ENCODE results near the gene INSC. TPM values are rescaled to one million over a fixed set of nuclear protein-coding genes. Genes with fewer than 3 reads are reported as not detected.

The INSC gene
- total and polyA plus RNA-seq, 2 of the 8 experiments (the other 6 are each of a cell fraction or from before 2014, with no cell fraction given), result 0.58 to 0.59 TPM

DNA sequence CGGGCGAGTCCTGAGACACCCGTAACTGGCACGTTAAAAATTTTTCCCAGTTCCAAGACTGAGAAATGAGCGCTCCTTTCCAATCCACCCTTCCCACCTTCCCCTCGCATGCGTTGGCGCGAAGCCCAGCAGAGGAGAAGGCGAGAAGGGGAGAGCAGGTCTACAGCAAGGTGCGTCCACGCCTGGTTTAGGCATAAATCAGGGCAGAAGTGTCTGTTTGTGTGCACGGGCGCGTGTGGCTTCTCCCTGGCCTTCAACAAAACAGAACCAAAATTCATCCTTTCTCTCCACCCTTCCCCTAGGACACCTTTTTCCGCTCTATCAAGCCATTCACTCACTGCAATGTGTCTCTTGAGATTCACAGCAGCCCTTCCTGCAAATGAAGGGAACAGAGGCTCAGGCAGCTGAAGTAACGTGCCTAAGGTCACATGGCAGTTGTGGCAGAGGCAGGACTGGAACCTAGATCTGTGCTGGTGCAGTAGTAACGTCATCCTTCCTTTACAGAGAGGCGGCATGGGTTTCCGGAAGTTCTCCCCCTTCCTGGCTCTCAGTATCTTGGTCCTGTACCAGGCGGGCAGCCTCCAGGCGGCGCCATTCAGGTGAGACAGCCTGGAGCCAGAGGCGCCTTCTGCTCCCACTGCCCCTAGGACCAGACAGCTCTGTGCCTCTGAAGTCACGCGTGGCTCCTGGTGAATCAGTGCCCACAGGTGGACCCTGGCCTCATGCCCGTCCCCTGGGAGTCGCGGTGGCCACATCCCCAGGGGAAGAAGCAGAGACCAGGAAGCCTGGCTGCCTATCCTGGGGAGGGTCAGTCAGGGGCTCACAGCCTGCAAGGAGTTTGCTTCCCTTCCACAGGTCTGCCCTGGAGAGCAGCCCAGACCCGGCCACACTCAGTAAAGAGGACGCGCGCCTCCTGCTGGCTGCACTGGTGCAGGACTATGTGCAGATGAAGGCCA lies 40.2 kb upstream of the INSC start (continued):
- TF ChIP-seq TAF7 (optimal IDR thresholded peaks at IDR 0.05; ENCODE audit: borderline replicate concordance, low read depth, low read length) (no peak), GABPA (IDR thresholded peaks at IDR 0.05; ENCODE audit: borderline replicate concordance, insufficient read depth, low read length) (0 out of 2 replicates have a peak, but pooled peaks have one; percentile 16), ZNF274 (IDR thresholded peaks at IDR 0.05; ENCODE audit: borderline replicate concordance, extremely low read depth, low read length) (no peak), SAP30 (IDR thresholded peaks at IDR 0.05; ENCODE audit: insufficient read depth, insufficient replicate concordance, low read length) (no peak), JUN (IDR thresholded peaks at IDR 0.05; ENCODE audit: low read depth, low read length) (no peak), SUZ12 (IDR thresholded peaks at IDR 0.05; ENCODE audit: low read length) (0 out of 2 replicates have a peak, but pooled peaks have one; percentile 7), CBX8 (IDR thresholded peaks at IDR 0.05; ENCODE audit: borderline replicate concordance, low read depth, low read length) (no peak), SIX5 (IDR thresholded peaks at IDR 0.05; ENCODE audit: low read depth, low read length) (no peak), POU5F1 (IDR thresholded peaks at IDR 0.05; ENCODE audit: low read depth, low read length) (no peak), CTBP2 (IDR thresholded peaks at IDR 0.05; ENCODE audit: borderline replicate concordance, insufficient read depth, insufficient read length, low read length) (peak; percentile 54), CHD2 (IDR thresholded peaks at IDR 0.05; ENCODE audit: low read length) (no peak), RAD21 (IDR thresholded peaks at IDR 0.05 in 1 of 2, conservative IDR thresholded peaks at IDR 0.05 in 1 of 2; ENCODE audit: low read depth in 2 of 2, low read length in 2 of 2) (peak; percentile 81 to 86), KDM1A (IDR thresholded peaks at IDR 0.05; ENCODE audit: borderline replicate concordance, low read length) (peak; percentile 49; the same call in 1 of the 2 replicates), SP2 (IDR thresholded peaks at IDR 0.05; ENCODE audit: low read length) (no peak), NANOG (IDR thresholded peaks at IDR 0.05; ENCODE audit: insufficient read depth, low read depth, low read length, poor library complexity, severe bottlenecking) (no peak), HDAC6 (IDR thresholded peaks at IDR 0.05; ENCODE audit: low read depth, low read length) (no peak), SIN3A (conservative IDR thresholded peaks at IDR 0.05 in 1 of 2, IDR thresholded peaks at IDR 0.05 in 1 of 2; ENCODE audit: low read depth in 1 of 2, low read length in 2 of 2) (0 out of 4 replicates have a peak, but pooled peaks of 1 of the 2 experiments have one; percentile 41)
- TF ChIP-seq, protein P1, sequence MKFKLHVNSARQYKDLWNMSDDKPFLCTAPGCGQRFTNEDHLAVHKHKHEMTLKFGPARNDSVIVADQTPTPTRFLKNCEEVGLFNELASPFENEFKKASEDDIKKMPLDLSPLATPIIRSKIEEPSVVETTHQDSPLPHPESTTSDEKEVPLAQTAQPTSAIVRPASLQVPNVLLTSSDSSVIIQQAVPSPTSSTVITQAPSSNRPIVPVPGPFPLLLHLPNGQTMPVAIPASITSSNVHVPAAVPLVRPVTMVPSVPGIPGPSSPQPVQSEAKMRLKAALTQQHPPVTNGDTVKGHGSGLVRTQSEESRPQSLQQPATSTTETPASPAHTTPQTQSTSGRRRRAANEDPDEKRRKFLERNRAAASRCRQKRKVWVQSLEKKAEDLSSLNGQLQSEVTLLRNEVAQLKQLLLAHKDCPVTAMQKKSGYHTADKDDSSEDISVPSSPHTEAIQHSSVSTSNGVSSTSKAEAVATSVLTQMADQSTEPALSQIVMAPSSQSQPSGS (IDR thresholded peaks at IDR 0.05; ENCODE audit: low read length), result no peak
- TF ChIP-seq, protein P2, sequence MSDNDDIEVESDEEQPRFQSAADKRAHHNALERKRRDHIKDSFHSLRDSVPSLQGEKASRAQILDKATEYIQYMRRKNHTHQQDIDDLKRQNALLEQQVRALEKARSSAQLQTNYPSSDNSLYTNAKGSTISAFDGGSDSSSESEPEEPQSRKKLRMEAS (IDR thresholded peaks at IDR 0.05), result peak; percentile 49; the same call in 1 of the 2 replicates
